ENCODE results near the gene AFM.

Gene AFM

GRCh38 chr4:73459048-73459421 lies 22.5 kb upstream of the AFM start:
- H3K27ac ChIP-seq (ENCODE audit: low read length) = no peak overlapping the region
- H3K4me3 ChIP-seq (ENCODE audit: low read depth in 1 of 2, low read length in 2 of 2) = no peak overlapping the region
- TF ChIP-seq CTCF (IDR thresholded peaks at IDR 0.05; ENCODE audit: borderline replicate concordance, extremely low read depth, low read length, poor library complexity, severe bottlenecking) (no peak), EZH2 (IDR thresholded peaks at IDR 0.05; ENCODE audit: borderline replicate concordance, low read depth, low read length, severe bottlenecking) (no peak)
- no peaks in the 10 kb centered on the region for H4K20me1 ChIP-seq (ENCODE audit: insufficient read depth, low read length)
- H2AFZ ChIP-seq (ENCODE audit: low read depth, low read length) = no peak overlapping the region
- H3K79me2 ChIP-seq (ENCODE audit: insufficient read depth, low read length) = no peaks in the 10 kb centered on the region
- no peak overlapping the region for H3K4me2 ChIP-seq (ENCODE audit: insufficient read depth, low read length)
- ATAC-seq (ENCODE audit: insufficient read depth, low read depth) (no peak), DNase-seq (no peak)
- H3K36me3 ChIP-seq (ENCODE audit: insufficient read depth, low read length) = no peaks in the 10 kb centered on the region
- no peaks in the 10 kb centered on the region for H3K9me3 ChIP-seq (ENCODE audit: insufficient read depth, low read length, severe bottlenecking)
- H3K27me3 ChIP-seq (ENCODE audit: insufficient read depth, low read length, poor library complexity) = no peaks in the 10 kb centered on the region
- H3K9ac ChIP-seq (ENCODE audit: low read depth, low read length) = no peak overlapping the region
- no peaks in the 10 kb centered on the region for H3K4me1 ChIP-seq (ENCODE audit: insufficient read depth, low read length)

GRCh38 chr4:73460913-73461522 lies 20.5 kb upstream of the AFM start:
- TF ChIP-seq CTCF (IDR thresholded peaks at IDR 0.05; ENCODE audit: borderline replicate concordance, extremely low read depth, low read length, poor library complexity, severe bottlenecking) (no peak), EZH2 (IDR thresholded peaks at IDR 0.05; ENCODE audit: borderline replicate concordance, low read depth, low read length, severe bottlenecking) (no peak)
- DNase-seq (no peak), ATAC-seq (ENCODE audit: insufficient read depth, low read depth) (no peak)
- Histone ChIP-seq H3K4me2 (ENCODE audit: insufficient read depth, low read length) (no peak overlapping the region), H3K27ac (ENCODE audit: low read length) (no peak overlapping the region), H4K20me1 (ENCODE audit: insufficient read depth, low read length) (no peaks in the 10 kb centered on the region), H3K9ac (ENCODE audit: low read depth, low read length) (no peak overlapping the region), H3K9me3 (ENCODE audit: insufficient read depth, low read length, severe bottlenecking) (no peaks in the 10 kb centered on the region), H3K36me3 (ENCODE audit: insufficient read depth, low read length) (no peaks in the 10 kb centered on the region), H3K4me3 (ENCODE audit: low read depth in 1 of 2, low read length in 2 of 2) (no peak overlapping the region), H3K4me1 (ENCODE audit: insufficient read depth, low read length) (no peaks in the 10 kb centered on the region), H3K79me2 (ENCODE audit: insufficient read depth, low read length) (no peaks in the 10 kb centered on the region), H2AFZ (ENCODE audit: low read depth, low read length) (no peak overlapping the region), H3K27me3 (ENCODE audit: insufficient read depth, low read length, poor library complexity) (no peaks in the 10 kb centered on the region)

GRCh38 chr4:73468170-73468569 lies 13.4 kb upstream of the AFM start:
- Histone ChIP-seq H3K9ac (ENCODE audit: low read depth, low read length) (no peak overlapping the region), H3K4me2 (ENCODE audit: insufficient read depth, low read length) (no peak overlapping the region), H4K20me1 (ENCODE audit: insufficient read depth, low read length) (no peaks in the 10 kb centered on the region), H3K4me3 (ENCODE audit: low read depth in 1 of 2, low read length in 2 of 2) (no peak overlapping the region), H3K36me3 (ENCODE audit: insufficient read depth, low read length) (no peaks in the 10 kb centered on the region), H2AFZ (ENCODE audit: low read depth, low read length) (no peak overlapping the region), H3K4me1 (ENCODE audit: insufficient read depth, low read length) (no peaks in the 10 kb centered on the region), H3K79me2 (ENCODE audit: insufficient read depth, low read length) (no peaks in the 10 kb centered on the region), H3K27ac (ENCODE audit: low read length) (no peak overlapping the region), H3K27me3 (ENCODE audit: insufficient read depth, low read length, poor library complexity) (peaks cover 3% of the 10 kb centered on the region), H3K9me3 (ENCODE audit: insufficient read depth, low read length, severe bottlenecking) (peaks cover 3% of the 10 kb centered on the region)
- DNase-seq (no peak), ATAC-seq (ENCODE audit: insufficient read depth, low read depth) (no peak)
- no peak for TF ChIP-seq EZH2 (IDR thresholded peaks at IDR 0.05; ENCODE audit: borderline replicate concordance, low read depth, low read length, severe bottlenecking)
- no peak for TF ChIP-seq CTCF (IDR thresholded peaks at IDR 0.05; ENCODE audit: borderline replicate concordance, extremely low read depth, low read length, poor library complexity, severe bottlenecking)

- Histone ChIP-seq H3K27ac (ENCODE audit: low read length) (no peak overlapping the region), H3K4me2 (ENCODE audit: insufficient read depth, low read length) (no peak overlapping the region), H3K4me1 (ENCODE audit: insufficient read depth, low read length) (no peaks in the 10 kb centered on the region), H4K20me1 (ENCODE audit: insufficient read depth, low read length) (no peaks in the 10 kb centered on the region), H3K9me3 (ENCODE audit: insufficient read depth, low read length, severe bottlenecking) (peaks cover 12% of the 10 kb centered on the region), H3K36me3 (ENCODE audit: insufficient read depth, low read length) (no peaks in the 10 kb centered on the region), H3K4me3 (ENCODE audit: low read depth in 1 of 2, low read length in 2 of 2) (no peak overlapping the region), H3K9ac (ENCODE audit: low read depth, low read length) (no peak overlapping the region), H3K27me3 (ENCODE audit: insufficient read depth, low read length, poor library complexity) (peaks cover 3% of the 10 kb centered on the region), H2AFZ (ENCODE audit: low read depth, low read length) (no peak overlapping the region), H3K79me2 (ENCODE audit: insufficient read depth, low read length) (no peaks in the 10 kb centered on the region)
- TF ChIP-seq CTCF (IDR thresholded peaks at IDR 0.05; ENCODE audit: borderline replicate concordance, extremely low read depth, low read length, poor library complexity, severe bottlenecking) = no peak
- TF ChIP-seq EZH2 (IDR thresholded peaks at IDR 0.05; ENCODE audit: borderline replicate concordance, low read depth, low read length, severe bottlenecking) = no peak
- DNase-seq (no peak), ATAC-seq (ENCODE audit: insufficient read depth, low read depth) (no peak)
Measured at GRCh38 chr4:73470728-73471127, 10.8 kb upstream of the AFM start.

Data from DND-41 (cell line).